NB4 (cell line): ENCODE measurements around the gene BTAF1.

ENCODE experiments used
- DNase-seq: peaks from one replicate; pipeline ENCODE4 v3.0.0; 2010; ENCODE audit warnings: low read depth
- H3K4me3 ChIP-seq: one replicate; pipeline ENCODE4 v1.5.1; 2011; ENCODE audit warnings: mild to moderate bottlenecking, low read depth, low read length, moderate library complexity
- MYC ChIP-seq: IDR thresholded peaks from 2 replicates; pipeline ENCODE4 v1.6.1; 2011; ENCODE audit warnings: low read depth, low read length
- POLR2A ChIP-seq: IDR thresholded peaks from 2 replicates; pipeline ENCODE4 v1.6.1; 2011; ENCODE audit warnings: mild to moderate bottlenecking; ENCODE audit not compliant: insufficient read length; ENCODE audit errors: extremely low read depth
- TF ChIP-seq, protein P1 (sequence below): IDR thresholded peaks from one replicate; pipeline ENCODE4 v1.5.1; 2012; ENCODE audit warnings: low read depth, low read length
- TF ChIP-seq, protein P2 (sequence below): IDR thresholded peaks from 2 replicates; pipeline ENCODE4 v1.6.1; 2011; ENCODE audit warnings: low read depth, low read length

BTAF1 gene

DNA sequence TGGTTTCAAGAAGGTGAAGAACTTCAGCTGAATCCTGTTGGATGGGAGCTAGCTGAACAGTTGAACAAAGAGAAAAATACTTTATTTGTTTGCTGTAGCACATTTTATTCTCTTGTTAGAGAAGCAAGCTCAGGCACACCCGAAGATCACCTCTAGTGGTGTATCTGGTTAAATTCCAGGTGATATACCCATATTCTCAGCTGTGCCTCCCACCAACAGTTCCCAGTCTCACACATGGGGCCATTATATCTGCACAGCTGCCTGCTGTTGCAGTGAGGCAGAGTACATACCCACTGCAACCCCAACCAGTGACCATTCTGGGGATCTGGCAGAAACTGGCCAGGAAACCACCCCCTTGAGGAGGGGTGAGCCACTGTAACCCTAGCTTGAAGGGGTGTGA is 9.2 kb downstream of the BTAF1 start:
- TF ChIP-seq, protein P1, sequence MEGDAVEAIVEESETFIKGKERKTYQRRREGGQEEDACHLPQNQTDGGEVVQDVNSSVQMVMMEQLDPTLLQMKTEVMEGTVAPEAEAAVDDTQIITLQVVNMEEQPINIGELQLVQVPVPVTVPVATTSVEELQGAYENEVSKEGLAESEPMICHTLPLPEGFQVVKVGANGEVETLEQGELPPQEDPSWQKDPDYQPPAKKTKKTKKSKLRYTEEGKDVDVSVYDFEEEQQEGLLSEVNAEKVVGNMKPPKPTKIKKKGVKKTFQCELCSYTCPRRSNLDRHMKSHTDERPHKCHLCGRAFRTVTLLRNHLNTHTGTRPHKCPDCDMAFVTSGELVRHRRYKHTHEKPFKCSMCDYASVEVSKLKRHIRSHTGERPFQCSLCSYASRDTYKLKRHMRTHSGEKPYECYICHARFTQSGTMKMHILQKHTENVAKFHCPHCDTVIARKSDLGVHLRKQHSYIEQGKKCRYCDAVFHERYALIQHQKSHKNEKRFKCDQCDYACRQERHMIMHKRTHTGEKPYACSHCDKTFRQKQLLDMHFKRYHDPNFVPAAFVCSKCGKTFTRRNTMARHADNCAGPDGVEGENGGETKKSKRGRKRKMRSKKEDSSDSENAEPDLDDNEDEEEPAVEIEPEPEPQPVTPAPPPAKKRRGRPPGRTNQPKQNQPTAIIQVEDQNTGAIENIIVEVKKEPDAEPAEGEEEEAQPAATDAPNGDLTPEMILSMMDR = no peak
- no peak for TF ChIP-seq MYC
- DNase-seq = no peak
- no peak overlapping the region for H3K4me3 ChIP-seq

DNA sequence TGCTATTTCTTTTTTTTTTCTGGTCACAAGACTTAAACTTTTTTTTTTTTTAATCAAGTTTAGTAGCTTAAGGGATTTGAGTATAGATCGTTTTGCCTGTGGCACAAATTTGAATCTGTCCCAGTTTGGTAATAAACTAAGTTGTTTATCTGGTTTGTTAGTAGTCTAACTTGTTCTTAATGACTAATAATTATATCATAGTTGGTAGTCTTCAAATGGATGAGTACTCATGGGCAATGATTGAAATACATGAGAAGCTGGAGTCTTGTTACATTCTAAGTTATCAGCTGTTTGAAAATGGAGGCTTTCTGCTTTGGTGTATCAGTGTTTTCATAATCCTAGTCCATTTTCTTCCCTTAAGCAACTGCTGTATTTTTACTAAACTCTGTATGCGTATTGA is 12.3 kb downstream of the BTAF1 start:
- H3K4me3 ChIP-seq = no peak overlapping the region
- DNase-seq = no peak
- TF ChIP-seq POLR2A (no peak), MYC (no peak)
- TF ChIP-seq, protein P2, sequence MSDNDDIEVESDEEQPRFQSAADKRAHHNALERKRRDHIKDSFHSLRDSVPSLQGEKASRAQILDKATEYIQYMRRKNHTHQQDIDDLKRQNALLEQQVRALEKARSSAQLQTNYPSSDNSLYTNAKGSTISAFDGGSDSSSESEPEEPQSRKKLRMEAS = no peak
- TF ChIP-seq, protein P1 = no peak

DNA sequence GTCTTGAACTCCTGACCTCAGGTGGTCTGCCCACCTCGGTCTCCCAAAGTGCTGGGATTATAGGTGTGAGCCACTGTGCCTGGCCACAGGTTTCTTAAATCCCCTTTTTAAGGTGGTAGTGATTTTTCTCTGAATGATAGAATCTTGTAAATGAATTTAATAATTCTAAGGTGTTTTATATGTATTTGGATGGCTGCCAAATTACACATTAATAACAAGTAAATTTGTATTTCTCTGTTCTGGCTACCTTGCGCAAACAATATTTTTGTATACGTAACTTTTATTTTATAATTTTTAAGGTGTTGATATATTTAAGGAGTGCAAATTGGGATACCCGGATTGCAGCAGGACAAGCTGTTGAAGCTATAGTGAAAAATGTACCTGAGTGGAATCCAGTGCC is 16.1 kb downstream of the BTAF1 start:
- DNase-seq = no peak
- no peak for TF ChIP-seq MYC
- no peak for TF ChIP-seq POLR2A
- TF ChIP-seq, protein P2 = no peak
- TF ChIP-seq, protein P1 = no peak
- H3K4me3 ChIP-seq = no peak overlapping the region

DNA sequence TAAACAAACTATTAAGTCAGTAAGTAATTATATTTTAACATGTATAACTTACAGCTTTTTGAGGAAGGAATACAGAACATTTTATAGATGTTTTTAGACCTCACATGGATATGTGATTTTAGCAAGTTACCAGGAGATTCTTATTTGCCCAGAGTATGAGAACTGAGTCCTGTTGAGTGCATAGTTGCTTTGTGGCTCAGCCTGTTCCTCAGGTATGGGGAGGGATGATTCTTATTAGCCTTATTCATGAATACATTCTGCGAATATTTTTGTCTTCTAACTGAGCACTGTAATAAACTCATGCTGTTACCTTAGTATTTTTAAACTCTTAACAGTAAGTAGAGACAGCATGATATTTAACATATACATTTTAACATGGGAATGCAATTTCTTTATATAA is 17.9 kb downstream of the BTAF1 start:
- no peak for DNase-seq
- TF ChIP-seq POLR2A (no peak), MYC (no peak)
- TF ChIP-seq, protein P1 = no peak
- TF ChIP-seq, protein P2 = no peak
- no peak overlapping the region for H3K4me3 ChIP-seq

DNA sequence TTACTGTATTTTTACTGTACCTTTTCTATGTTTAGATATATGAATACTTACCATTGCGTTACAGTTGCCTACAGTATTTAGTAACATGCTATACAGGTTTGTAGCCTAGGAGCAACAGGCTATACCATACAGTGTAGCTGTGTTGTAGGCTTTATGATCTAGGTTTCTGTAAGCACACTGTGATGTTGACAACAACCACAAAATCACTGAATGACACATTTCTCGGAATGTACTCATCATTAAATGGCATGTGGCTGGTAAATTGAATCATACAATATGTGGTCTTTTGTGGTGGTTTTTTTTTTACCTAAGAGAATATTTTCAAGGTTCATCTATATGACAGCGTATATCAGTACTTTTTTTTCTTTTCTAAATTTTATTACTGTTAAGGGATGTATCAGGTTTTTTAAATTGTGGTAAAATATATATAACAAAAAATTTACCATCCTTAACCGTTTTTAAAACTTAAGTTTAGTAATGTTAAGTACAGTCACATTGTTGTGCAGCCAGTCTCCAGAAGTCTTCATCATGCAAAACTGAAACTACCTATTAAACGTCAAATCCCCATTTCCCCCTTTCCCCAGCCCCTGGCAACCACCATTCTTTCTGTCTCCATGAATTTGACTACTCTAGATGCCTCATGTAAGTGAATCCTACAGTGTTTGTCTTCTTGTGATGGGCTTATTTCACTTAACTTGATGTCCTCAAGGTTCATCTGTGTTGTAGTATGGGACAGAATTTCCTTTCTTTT is 21.5 kb downstream of the BTAF1 start:
- TF ChIP-seq, protein P2 = no peak
- no peak for TF ChIP-seq MYC
- TF ChIP-seq POLR2A = no peak
- TF ChIP-seq, protein P1 = no peak
- no peak for DNase-seq
- H3K4me3 ChIP-seq = no peak overlapping the region

DNA sequence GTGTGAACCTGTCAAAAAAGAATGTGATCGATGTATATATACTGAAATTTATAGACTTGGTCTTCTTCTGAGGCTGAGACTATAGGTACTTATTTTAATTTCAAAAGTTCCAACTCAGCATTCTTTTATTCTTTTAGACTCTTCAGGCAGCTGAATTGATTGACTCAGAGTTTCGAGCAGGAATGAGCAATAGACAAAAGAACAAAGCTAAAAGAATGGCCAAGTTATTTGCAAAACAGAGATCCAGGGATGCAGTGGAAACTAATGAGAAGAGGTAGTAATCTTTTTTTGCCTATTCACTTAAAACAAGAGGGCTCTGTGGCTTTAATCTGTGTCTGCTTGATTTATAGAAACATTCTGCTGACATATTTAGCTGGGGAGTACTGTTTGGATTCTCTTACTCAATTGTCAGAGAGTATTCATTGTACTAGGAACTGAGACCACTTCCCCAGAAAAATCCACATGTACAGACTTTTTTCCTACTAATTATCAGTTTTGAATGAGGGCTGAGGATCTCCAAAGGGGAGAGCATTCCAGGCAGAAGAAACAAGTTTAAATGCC is 30.1 kb downstream of the BTAF1 start:
- no peak for DNase-seq
- TF ChIP-seq POLR2A = no peak
- no peak overlapping the region for H3K4me3 ChIP-seq
